WERI-Rb-1 (cell line): ENCODE measurements around the gene MAP4K3.

ENCODE experiments used
- DNase-seq: peaks from one replicate; pipeline ENCODE4 v3.0.0-alpha.2; 2020
- H3K27ac ChIP-seq: fragments of 250-450 bp; sonication (Bioruptor Pico); 2 replicates; pipeline ENCODE4 v1.5.1; 2020; ENCODE audit warnings: mild to moderate bottlenecking, moderate library complexity
- H3K27me3 ChIP-seq: fragments of 250-450 bp; sonication (Bioruptor Pico); 2 replicates; pipeline ENCODE4 v1.5.1; 2021; ENCODE audit warnings: mild to moderate bottlenecking, low read depth, moderate library complexity; ENCODE audit not compliant: insufficient read depth, severe bottlenecking
- H3K36me3 ChIP-seq: fragments of 250-450 bp; sonication (Bioruptor Pico); 2 replicates; pipeline ENCODE4 v1.5.1; 2020; ENCODE audit warnings: mild to moderate bottlenecking, moderate library complexity
- H3K4me3 ChIP-seq: 2 replicates; pipeline ENCODE4 v1.5.1; 2011; ENCODE audit warnings: low read depth, mild to moderate bottlenecking, control low read depth, low read length
- H3K9me3 ChIP-seq: fragments of 250-450 bp; sonication (Bioruptor Pico); 2 replicates; pipeline ENCODE4 v1.5.1; 2021; ENCODE audit warnings: mild to moderate bottlenecking, moderate library complexity; ENCODE audit not compliant: severe bottlenecking
- TF ChIP-seq, protein P1 (sequence below): IDR thresholded peaks from 2 replicates; pipeline ENCODE4 v1.5.1; 2011; ENCODE audit warnings: low read depth, mild to moderate bottlenecking, control low read depth, inconsistent platforms, low read length

MAP4K3 gene

DNA sequence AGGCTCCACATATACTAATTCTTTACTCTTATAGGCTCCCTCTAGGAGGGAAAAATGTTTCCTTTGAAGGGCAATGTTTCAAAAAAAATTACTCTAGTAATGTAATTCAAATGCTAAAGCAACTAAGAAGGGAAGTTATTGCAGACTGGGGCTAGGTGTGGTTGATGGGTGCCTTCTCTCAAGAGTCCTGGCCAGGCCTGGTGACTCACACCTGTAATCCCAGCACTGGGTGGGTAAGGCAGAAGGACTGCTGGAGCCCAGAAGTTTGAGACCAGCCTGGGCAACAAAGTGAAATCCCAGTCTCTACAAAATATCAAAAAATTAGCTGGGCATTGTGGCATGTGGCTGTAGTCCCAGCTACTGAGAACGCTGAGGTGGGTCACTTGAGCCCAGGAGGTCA is 162.1 kb downstream of the MAP4K3 start:
- H3K9me3 ChIP-seq, result no peaks in the 10 kb centered on the region
- H3K4me3 ChIP-seq, result no peak overlapping the region
- no peaks in the 10 kb centered on the region for H3K27me3 ChIP-seq
- H3K36me3 ChIP-seq, result peaks cover 58% of the 10 kb centered on the region
- TF ChIP-seq, protein P1, sequence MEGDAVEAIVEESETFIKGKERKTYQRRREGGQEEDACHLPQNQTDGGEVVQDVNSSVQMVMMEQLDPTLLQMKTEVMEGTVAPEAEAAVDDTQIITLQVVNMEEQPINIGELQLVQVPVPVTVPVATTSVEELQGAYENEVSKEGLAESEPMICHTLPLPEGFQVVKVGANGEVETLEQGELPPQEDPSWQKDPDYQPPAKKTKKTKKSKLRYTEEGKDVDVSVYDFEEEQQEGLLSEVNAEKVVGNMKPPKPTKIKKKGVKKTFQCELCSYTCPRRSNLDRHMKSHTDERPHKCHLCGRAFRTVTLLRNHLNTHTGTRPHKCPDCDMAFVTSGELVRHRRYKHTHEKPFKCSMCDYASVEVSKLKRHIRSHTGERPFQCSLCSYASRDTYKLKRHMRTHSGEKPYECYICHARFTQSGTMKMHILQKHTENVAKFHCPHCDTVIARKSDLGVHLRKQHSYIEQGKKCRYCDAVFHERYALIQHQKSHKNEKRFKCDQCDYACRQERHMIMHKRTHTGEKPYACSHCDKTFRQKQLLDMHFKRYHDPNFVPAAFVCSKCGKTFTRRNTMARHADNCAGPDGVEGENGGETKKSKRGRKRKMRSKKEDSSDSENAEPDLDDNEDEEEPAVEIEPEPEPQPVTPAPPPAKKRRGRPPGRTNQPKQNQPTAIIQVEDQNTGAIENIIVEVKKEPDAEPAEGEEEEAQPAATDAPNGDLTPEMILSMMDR, result no peak
- no peak overlapping the region for H3K27ac ChIP-seq
- DNase-seq, result no peak

GRCh38 chr2:39269941-39270340 is 167.1 kb downstream of the MAP4K3 start:
- no peak overlapping the region for H3K27ac ChIP-seq
- TF ChIP-seq, protein P1, result no peak
- no peak overlapping the region for H3K4me3 ChIP-seq
- H3K27me3 ChIP-seq, result no peaks in the 10 kb centered on the region
- H3K9me3 ChIP-seq, result no peaks in the 10 kb centered on the region
- peaks cover 29% of the 10 kb centered on the region for H3K36me3 ChIP-seq
- no peak for DNase-seq

- Histone ChIP-seq H3K36me3 (peaks cover 26% of the 10 kb centered on the region), H3K27ac (no peak overlapping the region), H3K4me3 (no peak overlapping the region), H3K27me3 (no peaks in the 10 kb centered on the region), H3K9me3 (no peaks in the 10 kb centered on the region)
- no peak for DNase-seq
- TF ChIP-seq, protein P1, result no peak
These were observed 170.1 kb downstream of the MAP4K3 start for GRCh38 chr2:39266916-39267434.

DNA sequence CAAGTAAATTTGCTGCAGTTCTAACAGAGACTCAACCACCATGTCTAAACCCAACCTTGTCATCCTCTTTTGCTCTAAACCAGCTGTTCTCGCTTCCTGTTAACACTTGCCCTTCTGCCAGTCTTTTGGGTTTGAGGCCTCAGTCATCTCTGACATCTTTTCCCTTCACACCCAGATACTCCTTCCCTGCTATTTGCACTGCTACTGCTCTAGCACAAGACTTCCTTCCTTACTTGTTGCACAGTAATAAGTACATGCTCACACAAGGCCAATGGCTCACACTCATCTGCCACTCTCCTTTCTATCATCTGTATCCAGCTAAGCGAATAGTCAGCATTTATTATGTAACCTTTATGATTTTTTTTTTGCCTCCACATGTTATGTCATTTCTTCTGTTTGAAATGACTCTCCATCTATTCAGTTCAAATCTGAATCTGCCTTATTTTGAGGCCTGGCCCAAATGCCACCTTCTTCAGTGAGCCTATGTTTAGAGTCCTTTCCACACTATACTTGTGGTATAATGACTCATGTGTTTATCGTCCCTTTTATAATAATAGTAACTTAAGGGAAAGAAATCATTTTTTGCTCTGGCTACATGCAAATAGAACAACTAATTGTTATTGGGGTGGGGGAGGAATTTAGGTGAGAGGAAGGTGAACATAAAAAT is 170.8 kb downstream of the MAP4K3 start:
- Histone ChIP-seq H3K9me3 (no peaks in the 10 kb centered on the region), H3K4me3 (no peak overlapping the region), H3K36me3 (peaks cover 21% of the 10 kb centered on the region), H3K27me3 (no peaks in the 10 kb centered on the region), H3K27ac (no peak overlapping the region)
- no peak for DNase-seq
- TF ChIP-seq, protein P1, result no peak

DNA sequence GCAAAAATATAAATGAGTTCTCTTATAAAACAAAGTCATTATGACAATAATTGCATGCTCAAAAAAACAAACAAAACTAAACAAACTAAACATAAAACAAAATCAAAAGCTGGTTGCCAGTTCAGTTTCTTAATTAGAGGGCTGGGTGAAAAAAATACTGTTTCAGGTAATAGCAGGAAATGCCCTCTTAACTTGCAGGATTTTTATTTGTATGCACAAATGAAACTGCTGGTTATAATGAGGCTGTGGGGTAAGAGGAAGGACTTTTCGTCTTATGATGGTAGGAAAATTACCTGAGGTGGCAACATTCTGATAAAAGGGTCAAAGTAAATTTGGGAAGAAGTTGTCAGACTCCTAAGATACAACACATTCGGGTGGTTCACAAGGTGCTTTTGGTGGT is 171.8 kb downstream of the MAP4K3 start:
- no peak for DNase-seq
- Histone ChIP-seq H3K9me3 (no peaks in the 10 kb centered on the region), H3K27me3 (no peaks in the 10 kb centered on the region), H3K4me3 (no peak overlapping the region), H3K36me3 (peaks cover 15% of the 10 kb centered on the region), H3K27ac (no peak overlapping the region)
- TF ChIP-seq, protein P1, result no peak

GRCh38 chr2:39264733-39265132 is 172.4 kb downstream of the MAP4K3 start:
- Histone ChIP-seq H3K27ac (no peak overlapping the region), H3K36me3 (peaks cover 20% of the 10 kb centered on the region), H3K4me3 (no peak overlapping the region), H3K9me3 (no peaks in the 10 kb centered on the region), H3K27me3 (no peaks in the 10 kb centered on the region)
- no peak for DNase-seq
- TF ChIP-seq, protein P1, result no peak
